ENCODE measurements around the gene FRS2.

GRCh38 chr12:69480698-69481097 lies 10.5 kb downstream of the FRS2 start:
- TF ChIP-seq, protein P1, sequence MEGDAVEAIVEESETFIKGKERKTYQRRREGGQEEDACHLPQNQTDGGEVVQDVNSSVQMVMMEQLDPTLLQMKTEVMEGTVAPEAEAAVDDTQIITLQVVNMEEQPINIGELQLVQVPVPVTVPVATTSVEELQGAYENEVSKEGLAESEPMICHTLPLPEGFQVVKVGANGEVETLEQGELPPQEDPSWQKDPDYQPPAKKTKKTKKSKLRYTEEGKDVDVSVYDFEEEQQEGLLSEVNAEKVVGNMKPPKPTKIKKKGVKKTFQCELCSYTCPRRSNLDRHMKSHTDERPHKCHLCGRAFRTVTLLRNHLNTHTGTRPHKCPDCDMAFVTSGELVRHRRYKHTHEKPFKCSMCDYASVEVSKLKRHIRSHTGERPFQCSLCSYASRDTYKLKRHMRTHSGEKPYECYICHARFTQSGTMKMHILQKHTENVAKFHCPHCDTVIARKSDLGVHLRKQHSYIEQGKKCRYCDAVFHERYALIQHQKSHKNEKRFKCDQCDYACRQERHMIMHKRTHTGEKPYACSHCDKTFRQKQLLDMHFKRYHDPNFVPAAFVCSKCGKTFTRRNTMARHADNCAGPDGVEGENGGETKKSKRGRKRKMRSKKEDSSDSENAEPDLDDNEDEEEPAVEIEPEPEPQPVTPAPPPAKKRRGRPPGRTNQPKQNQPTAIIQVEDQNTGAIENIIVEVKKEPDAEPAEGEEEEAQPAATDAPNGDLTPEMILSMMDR (IDR thresholded peaks at IDR 0.05) = no peak
- no peak for TF ChIP-seq POLR2A (IDR thresholded peaks at IDR 0.05)

All from esophagus squamous epithelium (tissue), 4 donors.